Thyroid gland (tissue), 4 donors: Measurements from ENCODE around the gene TEX44. TPM values are rescaled to one million over a fixed set of nuclear protein-coding genes. Genes with fewer than 3 reads are reported as not detected.

ENCODE experiments used
- DNase-seq, 2 donors: peaks; one replicate each; pipeline ENCODE4 v3.0.0-alpha.2; 2019
- H3K27ac ChIP-seq, 3 donors: fragments of 200-600 bp; sonication (generic); 1 replicate in 2 of 3; 2 replicates in 1 of 3; pipeline ENCODE4 v1.5.1; 2016 to 2019; ENCODE audit warnings: mild to moderate bottlenecking in 1 of 3, moderate library complexity in 1 of 3
- H3K27me3 ChIP-seq: fragments of 200-600 bp; sonication (generic); one replicate; pipeline ENCODE4 v1.5.1; 2019
- H3K36me3 ChIP-seq, 2 donors: fragments of 200-600 bp; sonication (generic); one replicate each; pipeline ENCODE4 v1.5.1; 2016 to 2019
- H3K4me1 ChIP-seq, 2 donors: fragments of 200-600 bp; sonication (generic); one replicate each; pipeline ENCODE4 v1.5.1; 2017 to 2019
- H3K4me3 ChIP-seq, 3 donors: fragments of 200-600 bp; sonication (generic); replicated peaks in 1 of 3; 1 replicate in 2 of 3; 2 replicates in 1 of 3; pipeline ENCODE4 v1.5.1; 2016; ENCODE audit warnings: mild to moderate bottlenecking in 1 of 3
- H3K9me3 ChIP-seq: fragments of 200-600 bp; sonication (generic); one replicate; pipeline ENCODE4 v1.5.1; 2017
- CTCF ChIP-seq, 6 experiments: fragments of 200-600 bp in 3 of 6; fragments of 450-650 bp in 3 of 6; sonication (generic) in 3 of 6; IDR thresholded peaks; one replicate each; pipeline ENCODE4 v1.5.1; 2016 to 2019; ENCODE audit warnings: antibody characterized with exemption in 6 of 6, mild to moderate bottlenecking in 2 of 6, inconsistent platforms in 1 of 6, moderate library complexity in 1 of 6
- POLR2A ChIP-seq, 2 donors: fragments of 450-650 bp; IDR thresholded peaks; one replicate each; pipeline ENCODE4 v1.6.1; 2017; ENCODE audit warnings: antibody characterized with exemption in 2 of 2, mild to moderate bottlenecking in 2 of 2, moderate library complexity in 1 of 2
- WGBS, 2 donors: methylation state at CpG; one replicate each; pipeline ENCODE4 v1.1.5; 2017; 5-methylcytosine and 5-hydroxymethylcytosine counted together
- intact Hi-C: fragments of 100-400 bp; cut with DNase I; formaldehyde crosslinking; loops from one replicate; pipeline ENCODE4 v1.15.1; 2023
- total RNA-seq, 4 donors: library from RNA; depleted of rRNA; stranded (reverse); fragments of >200 nt; gene quantifications; one replicate each; pipeline ENCODE4 v1.2.3, GENCODE V29; 2016

TEX44 gene
- total RNA-seq, 4 donors from 2014 or later = 0.54 TPM; not detected in 3

- no peak overlapping the region for H3K4me3 ChIP-seq
Measured at GRCh38 chr2:231605607-231606091, 13.0 kb downstream of the TEX44 start.

GRCh38 chr2:231606941-231607340 lies 14.3 kb downstream of the TEX44 start:
- DNase-seq = no peak
- no peak overlapping the region for H3K27ac ChIP-seq

More at GRCh38 chr2:231605607-231606091, 13.0 kb downstream of the TEX44 start:
- no peak for TF ChIP-seq POLR2A (IDR thresholded peaks at IDR 0.05)
- no peak for TF ChIP-seq CTCF (IDR thresholded peaks at IDR 0.05)
- Histone ChIP-seq H3K4me1 (peaks cover 19 to 26% of the 10 kb centered on the region in 2 donors), H3K9me3 (no peaks in the 10 kb centered on the region), H3K27ac (peak overlapping the region; percentile 98 to 99 (median 99)), H3K36me3 (no peaks in the 10 kb centered on the region), H3K27me3 (no peaks in the 10 kb centered on the region)
- intact Hi-C loops = no loop called here
- DNase-seq = peak; percentile 16 to 24
- 88 to 91% methylated on average over 4 to 5 of the region's 7 CpGs for WGBS, 2 donors

GRCh38 chr2:231611273-231612108 lies 18.8 kb downstream of the TEX44 start:
- TF ChIP-seq CTCF (IDR thresholded peaks at IDR 0.05) (no peak), POLR2A (IDR thresholded peaks at IDR 0.05) (no peak)
- WGBS, 2 donors = 57 to 70% methylated on average over 8 to 9 of the region's 9 CpGs
- Histone ChIP-seq H3K4me3 (no peak overlapping the region), H3K36me3 (no peaks in the 10 kb centered on the region), H3K27me3 (no peaks in the 10 kb centered on the region), H3K27ac (peak overlapping the region; percentile 41 to 99 (median 99)), H3K9me3 (no peaks in the 10 kb centered on the region), H3K4me1 (peaks cover 24 to 40% of the 10 kb centered on the region in 2 donors)
- DNase-seq = no peak
- intact Hi-C loops = loop anchor here (2.0 kb wide), 2 partner anchors 63 to 103 kb away; no protein-coding TSS in a partner anchor

More at GRCh38 chr2:231606941-231607340, 14.3 kb downstream of the TEX44 start:
- Histone ChIP-seq H3K36me3 (no peaks in the 10 kb centered on the region), H3K4me3 (no peak overlapping the region), H3K4me1 (peaks cover 19 to 33% of the 10 kb centered on the region in 2 donors), H3K9me3 (no peaks in the 10 kb centered on the region), H3K27me3 (no peaks in the 10 kb centered on the region)
- WGBS, 2 donors = 81 to 86% methylated on average over 6 of the region's 6 CpGs
- intact Hi-C loops = no loop called here
- TF ChIP-seq POLR2A (IDR thresholded peaks at IDR 0.05) (no peak), CTCF (IDR thresholded peaks at IDR 0.05) (no peak)

- TF ChIP-seq POLR2A (IDR thresholded peaks at IDR 0.05) (no peak), CTCF (IDR thresholded peaks at IDR 0.05) (no peak)
- H3K27me3 ChIP-seq = no peaks in the 10 kb centered on the region
- H3K4me1 ChIP-seq = peaks cover 24 to 40% of the 10 kb centered on the region in 2 donors
- intact Hi-C loops = loop anchor here (2.0 kb wide), 1 partner anchor 63 kb away; no protein-coding TSS in a partner anchor
- no peak overlapping the region for H3K4me3 ChIP-seq
- peak overlapping the region; percentile 41 to 99 (median 99) for H3K27ac ChIP-seq
- DNase-seq = peak in 1 of 2 donors; percentile 28
- H3K36me3 ChIP-seq = no peaks in the 10 kb centered on the region
- WGBS, 2 donors = 43 to 54% methylated on average over 3 to 10 of the region's 10 CpGs
- H3K9me3 ChIP-seq = no peaks in the 10 kb centered on the region
Measured at GRCh38 chr2:231612109-231612455, 19.4 kb downstream of the TEX44 start.
